NCI-H2081 (cell line): Measurements from ENCODE around the gene SYP.
A peak's percentile ranks its signal among the peaks of the same experiment; 100 is the strongest.

ENCODE experiments used
- DNase-seq, 2 experiments: peaks; one replicate each; lab custom pipeline; 2025; lab: John Stamatoyannopoulos, UW

Gene SYP

DNA sequence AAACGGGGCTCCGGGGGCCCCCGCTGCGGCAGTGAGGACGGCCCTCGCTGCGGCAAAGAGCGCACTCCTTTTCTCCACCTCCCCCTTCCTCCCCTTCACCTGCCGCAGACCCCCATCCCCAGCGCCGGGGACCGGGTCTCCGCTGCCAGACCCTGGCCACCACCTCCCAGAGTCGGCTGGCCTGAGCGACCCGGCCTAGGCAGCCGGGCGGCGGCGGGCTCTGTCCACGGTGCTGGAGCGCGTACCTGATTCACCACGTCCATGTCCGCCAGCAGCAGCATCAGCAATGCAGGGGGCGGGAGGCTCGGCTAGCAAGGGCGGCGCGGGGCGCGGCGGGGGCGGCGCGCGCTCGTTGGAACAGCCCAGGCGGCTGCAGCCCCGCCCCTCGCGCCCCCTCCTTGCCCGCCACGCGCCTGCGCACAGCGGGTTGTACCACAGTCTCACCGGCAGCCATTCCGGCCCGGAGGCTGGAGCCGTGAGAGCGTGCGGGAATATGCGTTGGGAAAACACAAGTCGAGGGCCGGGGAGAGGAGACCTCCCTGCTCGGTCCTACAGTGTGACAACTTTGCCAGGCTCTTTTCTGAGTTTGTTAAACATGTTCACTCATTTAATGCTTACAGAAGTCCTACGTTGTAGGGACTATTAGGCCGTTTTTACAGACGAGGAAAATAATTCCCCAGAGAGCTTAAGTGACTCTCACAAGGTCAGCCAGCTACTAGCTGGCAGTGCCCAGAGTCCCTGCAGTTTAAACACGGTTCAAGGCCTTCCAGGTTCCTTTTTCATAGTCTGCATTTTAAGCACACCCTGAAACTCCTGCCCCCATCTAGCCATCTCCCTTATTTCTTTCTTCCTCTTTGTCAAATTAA lies at the start of gene SYP:
SYP (minus strand) TSS at position 288 of the 866 bp plus-strand sequence; CDS start at position 281, 7 bp downstream.
- DNase-seq, result peak; percentile 82 to 87

DNA sequence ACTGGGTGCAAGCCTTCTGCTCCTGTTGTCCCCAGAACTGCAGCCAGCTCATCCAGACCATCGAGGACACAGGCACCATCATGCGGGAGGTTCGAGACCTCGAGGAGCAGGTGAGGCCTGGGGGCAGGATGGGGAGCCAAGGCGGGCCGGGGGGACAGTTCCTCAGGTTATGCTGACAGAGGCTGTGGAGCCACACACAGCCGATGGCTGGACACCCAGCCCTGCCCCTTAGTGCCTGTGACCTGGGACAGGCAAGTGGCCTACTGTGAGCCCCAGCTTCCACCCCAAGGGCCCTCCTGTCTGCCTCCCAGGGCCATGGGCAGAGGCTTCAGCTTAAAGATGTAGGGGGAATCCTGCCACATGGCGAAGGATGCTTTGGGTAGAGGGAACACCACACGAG lies 49.6 kb upstream of the SYP start:
- no peak for DNase-seq

DNA sequence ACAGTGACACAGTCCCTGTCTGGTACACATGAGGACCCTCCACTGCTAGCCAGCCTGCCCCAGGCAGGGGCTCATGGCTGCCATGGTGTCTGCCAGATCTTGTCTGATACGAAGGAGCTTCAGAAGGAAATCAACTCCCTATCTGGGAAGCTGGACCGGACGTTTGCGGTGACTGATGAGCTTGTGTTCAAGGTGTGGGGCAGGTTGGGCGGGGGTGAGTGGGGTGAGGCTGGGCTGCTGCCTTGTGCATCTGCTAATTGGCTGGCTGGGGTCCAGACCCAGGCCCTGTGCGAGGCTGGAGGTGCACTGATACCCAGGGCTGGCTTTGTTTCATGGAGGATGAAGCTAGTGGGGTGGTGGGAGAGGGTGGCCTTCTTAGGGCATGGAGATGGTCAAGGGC lies 49.1 kb upstream of the SYP start:
- no peak for DNase-seq

DNA sequence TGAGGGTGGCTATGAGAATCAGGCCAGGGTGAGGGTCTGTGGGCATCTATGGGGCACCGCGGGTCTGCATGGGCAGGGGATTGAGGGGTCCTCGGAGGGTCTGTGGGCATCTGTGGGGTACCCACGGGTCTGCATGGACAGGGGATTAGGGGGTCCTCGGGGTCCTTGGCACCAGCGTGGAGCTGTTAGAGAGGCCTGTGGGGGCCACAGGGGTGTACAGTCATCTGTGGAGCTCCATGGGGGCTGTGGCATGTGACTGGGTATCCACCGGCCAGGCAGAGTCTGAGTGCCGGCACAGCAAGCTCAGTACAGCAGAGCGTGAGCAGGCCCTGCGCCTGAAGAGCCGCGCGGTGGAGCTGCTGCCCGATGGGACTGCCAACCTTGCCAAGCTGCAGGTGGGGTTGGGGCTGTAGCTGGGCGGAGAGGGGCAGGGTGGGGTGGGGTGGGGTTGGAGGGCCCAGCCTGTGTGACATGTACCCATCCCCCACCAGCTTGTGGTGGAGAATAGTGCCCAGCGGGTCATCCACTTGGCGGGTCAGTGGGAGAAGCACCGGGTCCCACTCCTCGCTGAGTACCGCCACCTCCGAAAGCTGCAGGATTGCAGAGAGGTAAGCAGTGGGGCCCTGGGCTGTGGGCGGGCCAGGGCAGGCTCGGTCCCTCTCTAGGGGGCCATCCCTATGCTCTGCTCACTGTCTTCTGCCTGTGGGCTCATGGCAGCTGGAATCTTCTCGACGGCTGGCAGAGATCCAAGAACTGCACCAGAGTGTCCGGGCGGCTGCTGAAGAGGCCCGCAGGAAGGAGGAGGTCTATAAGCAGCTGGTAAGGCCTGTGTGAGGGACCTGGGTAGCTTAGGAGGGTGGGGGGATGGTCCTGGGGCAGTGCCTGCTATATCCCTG lies 48.2 kb upstream of the SYP start:
- DNase-seq, result no peak

DNA sequence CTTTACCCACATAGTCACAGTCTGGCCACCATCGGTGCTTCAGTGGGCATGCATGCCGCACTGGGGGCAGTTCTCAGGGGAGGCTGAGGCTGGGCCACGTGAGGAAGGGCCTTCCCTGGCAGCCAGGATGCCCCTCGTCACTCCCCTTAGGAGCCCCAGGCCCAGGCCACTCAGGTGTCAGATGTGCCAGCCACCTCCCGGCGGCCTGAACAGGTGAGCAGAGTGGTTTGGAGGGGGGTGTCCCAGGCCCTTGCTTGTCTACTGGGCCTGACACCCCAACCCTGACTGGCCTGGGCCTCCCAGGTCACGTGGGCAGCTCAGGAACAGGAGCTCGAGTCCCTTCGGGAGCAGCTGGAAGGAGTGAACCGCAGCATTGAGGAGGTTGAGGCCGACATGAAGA lies 47.4 kb upstream of the SYP start:
- no peak for DNase-seq

DNA sequence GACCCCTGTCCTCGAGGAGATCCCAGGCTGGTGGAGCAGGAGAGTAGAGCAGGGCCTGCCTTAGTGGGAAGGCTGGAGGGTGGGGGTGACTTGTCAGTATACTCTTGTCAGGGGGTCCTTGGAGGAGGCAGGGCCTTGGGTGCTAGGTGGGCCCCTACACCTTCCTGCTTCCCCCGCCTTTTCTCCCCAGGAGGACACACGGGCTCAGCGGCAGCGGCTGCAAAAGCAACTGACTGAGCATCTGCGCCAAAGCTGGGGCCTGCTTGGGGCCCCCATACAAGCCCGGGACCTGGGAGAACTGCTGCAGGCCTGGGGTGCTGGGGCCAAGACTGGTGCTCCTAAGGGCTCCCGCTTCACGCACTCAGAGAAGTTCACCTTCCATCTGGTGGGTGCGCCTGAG lies 46.5 kb upstream of the SYP start:
- no peak for DNase-seq

DNA sequence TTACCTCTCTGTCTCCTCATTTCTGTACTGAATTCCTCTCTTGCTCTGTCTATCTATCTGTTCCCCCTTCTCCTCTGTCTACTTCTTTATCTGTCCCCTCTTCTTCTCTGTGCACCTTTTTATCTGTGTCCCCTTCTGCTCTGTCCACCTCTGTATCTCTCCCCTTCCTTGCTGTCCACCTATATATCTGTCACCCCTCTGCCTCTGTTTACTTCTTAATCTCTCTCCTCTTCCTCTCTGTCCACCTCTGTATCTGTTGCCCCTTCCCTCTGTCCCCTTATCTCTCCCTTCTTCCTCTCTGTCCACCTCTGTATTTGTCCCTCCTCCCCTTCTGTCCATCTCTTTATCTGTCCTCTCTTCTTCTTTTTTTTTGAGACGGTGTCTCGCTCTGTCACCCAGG lies 44.2 kb upstream of the SYP start:
- DNase-seq, result no peak

DNA sequence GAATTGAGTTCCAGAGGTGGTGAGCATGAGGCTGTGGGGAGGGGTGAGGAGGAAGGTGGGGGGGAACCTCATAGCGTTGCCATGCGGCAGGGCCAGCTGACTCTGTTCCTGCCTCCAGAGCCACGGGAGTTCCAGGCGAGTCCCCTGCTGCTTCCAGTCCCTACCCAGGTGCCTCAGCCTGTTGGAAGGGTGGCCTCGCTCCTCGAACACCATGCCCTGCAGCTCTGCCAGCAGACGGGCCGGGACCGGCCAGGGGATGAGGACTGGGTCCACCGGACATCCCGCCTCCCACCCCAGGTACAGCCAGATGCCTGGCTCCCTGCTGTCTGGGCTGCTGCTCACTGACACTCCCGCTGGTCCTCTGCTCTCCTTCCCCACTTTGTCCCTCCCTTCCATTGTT lies 43.2 kb upstream of the SYP start:
- no peak for DNase-seq

DNA sequence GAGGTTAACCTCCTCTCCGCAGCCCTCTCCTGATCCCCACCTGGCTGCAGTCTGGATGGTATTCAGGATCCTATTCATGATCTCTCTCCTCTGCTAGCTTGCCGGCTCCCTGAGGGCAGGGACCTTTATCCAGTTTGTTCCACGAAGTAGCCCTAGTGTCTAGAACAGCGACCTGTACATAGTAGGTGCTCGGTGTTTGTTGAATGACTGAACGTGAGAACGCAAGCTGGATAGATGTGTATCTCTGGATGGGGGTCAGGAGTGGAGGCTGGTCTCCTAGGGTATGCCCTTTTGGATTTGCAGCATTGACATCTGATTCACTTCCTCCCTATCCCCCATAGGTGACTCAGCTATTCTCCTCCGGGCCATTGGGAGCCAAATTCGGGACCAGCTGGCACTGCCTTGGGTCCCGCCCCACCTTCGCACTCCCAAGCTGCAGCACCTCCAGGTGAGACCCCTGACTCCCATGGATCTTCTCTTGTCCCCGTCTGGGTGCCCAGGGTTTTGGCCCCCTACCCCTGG lies 42.6 kb upstream of the SYP start:
- no peak for DNase-seq

DNA sequence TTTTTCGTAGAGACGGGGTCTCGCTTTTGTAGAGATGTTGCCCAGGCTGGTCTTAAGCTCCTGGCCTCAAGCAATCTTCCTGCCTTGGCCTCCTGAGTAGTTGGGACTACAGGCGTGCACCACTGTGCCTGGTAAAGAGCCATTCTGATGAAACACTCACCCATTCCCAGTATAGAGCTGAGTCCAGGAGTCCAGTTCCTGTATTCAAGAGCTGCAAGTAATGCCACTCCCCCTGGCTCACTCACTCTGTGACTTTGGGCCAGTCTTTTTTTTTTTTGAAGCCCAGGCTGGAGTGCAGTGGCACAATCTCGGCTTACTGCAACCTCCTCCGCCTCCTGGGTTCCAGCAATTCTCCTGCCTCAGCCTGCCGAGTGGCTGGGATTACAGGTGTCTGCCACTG lies 38.7 kb upstream of the SYP start:
- DNase-seq, result no peak

DNA sequence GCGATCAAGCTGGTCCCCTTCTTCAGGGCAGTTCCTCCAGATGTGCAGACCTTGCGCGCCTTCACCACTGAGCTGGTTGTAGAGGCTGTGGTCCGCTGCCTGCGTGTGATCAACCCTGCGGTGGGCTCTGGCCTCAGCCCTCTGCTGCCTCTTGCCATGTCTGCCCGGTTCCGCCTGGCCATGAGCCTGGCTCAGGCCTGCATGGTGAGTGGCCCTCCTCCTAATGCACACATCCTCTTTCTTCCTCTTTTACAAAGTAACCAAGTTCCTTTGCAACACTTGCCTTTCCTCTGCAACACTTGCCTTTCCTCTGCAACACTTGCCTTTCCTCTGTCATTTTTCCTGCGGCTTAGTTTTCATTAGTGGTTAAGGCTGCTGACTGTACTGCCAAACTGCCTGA lies 37.1 kb upstream of the SYP start:
- DNase-seq, result no peak

DNA sequence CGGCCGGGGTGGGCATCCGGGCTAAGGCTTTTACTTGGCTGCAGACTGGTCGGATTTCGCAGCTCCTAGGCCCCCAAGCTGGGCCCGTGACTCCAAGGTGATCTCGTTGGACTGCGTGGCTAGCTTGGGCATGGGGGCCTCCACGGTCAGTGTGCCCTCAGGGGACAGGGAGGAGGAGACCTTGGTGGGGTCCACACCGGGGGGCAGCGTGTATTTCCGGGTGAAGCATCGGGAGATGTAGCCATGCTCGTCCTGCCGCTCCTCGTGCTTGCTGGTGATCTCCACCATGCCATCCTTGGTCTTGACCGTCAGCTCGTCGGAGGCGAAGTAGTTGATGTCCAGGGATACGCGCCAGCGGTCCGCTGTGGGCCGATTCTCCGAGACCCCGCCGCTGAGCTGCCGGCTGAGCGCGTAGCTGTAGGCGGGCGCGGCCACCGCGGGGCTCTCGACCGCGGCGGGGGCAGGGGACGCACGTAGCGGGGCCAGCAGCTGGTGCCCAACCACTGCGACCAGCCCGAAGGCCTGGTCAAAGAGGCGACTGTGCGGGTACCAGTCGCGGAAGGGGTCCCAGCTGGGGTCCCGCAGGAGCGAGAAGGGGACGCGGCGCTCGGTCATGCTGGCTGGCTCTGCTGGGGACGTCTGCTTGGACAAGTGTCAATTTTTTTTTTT lies 34.0 kb upstream of the SYP start:
- no peak for DNase-seq

DNA sequence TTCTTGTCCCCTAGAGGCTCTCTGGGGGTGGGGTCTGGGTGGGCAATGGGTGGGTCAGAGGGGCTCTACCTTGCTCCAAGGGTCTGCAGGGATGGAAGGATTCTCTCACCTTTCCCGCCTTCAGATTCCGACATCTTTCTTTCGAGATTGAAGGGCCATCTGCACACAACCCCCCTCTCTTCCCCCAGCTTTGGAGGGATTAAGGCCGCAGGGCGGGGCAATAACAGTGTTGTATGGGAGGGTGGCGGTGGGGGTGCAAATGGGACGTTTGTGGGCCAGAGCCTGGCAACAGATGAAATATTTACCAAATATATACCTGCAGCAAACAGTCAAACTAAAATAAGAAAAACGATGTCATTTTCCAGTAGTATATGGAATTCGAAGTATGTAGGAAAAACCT lies 33.2 kb upstream of the SYP start, which contains the start of gene CACNA1F:
CACNA1F (minus strand) TSS at position 165 of the 400 bp plus-strand sequence; CDS start at position 134, 31 bp downstream.
- no peak for DNase-seq

DNA sequence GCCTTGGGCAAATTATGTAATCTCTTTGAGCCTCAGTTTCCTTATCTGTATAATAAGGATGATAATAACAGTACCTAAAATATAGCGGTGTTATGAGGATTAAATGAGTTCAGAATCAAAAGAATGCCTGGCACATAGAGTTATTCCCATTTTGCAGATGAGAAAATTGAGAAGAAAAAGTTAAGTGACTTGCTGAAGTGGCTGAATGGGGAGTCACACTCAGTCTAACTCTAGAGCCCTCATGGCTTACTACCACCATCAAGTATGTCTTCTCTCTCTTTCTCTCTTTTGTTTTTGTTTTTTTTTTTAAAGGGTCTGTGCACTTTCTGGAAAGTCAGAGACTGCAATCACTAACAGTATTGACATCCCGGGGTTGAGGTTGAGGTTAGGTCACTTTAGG lies 32.5 kb upstream of the SYP start:
- DNase-seq, result no peak

DNA sequence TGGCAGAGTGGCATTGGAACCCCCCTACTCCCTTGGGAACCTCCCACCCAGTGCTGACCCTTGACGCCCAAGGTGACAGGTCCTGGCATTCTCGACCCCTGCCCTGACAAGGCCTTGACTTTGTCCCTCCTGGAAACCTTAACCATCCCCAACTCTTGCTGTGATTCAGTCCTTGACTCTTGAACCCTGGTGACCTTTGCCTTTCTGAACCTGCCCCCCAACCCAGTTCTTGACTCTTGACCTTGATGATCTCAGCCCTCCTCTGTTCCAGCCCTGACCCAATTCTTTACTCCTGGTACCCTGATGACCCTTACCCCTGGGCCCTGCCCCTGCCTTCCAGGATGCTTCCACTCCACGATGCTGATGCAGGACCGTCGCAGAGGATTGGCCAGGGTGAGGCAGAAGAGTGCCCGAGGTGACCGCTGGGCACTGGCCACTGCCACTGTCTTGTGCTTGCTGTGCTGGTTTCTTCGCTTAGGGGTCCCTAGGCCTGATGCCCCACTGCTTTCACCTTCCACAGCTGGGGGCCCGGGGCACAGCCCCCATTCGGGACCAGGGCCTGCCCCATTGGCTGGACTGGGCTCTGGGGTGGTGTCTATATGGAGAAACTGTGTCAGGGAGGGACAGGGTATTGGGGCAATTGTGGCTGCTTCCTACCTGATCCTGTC lies 31.5 kb upstream of the SYP start:
- DNase-seq, result no peak

DNA sequence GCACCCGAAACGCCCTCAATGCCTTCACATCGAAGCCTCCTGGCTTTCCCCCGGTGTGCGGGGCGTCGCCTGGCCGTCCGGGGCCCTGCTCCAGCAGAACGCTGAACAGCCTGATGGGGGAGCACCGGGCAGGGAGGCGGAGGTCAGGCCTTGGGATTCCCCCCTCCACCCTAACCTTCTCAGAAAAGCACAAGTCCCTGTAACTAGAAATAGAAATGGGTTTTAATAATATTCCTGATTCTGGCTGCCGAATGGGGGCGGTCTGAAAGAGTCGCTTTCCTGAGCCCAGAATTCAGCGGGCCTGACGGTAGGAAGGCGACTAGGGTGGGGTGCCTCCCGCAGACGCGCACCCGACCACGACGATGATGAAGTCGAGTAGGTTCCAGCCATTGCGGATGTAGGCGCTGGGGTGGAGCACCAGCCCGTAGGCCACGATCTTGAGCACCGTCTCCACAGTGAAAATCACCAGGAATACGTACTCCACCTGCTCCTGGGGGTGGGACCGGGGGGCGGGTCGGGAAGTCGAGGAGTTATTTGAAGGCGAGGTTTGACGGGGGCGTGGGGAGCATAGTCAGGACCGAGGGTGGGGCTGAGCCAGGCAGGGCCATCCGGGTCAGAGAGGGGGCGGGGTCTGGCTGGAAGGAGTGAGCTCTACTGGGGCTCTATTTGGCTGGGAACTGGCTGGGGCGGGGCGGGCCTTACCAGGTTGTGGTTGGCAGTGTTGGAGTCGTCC lies 30.7 kb upstream of the SYP start:
- DNase-seq, result no peak

DNA sequence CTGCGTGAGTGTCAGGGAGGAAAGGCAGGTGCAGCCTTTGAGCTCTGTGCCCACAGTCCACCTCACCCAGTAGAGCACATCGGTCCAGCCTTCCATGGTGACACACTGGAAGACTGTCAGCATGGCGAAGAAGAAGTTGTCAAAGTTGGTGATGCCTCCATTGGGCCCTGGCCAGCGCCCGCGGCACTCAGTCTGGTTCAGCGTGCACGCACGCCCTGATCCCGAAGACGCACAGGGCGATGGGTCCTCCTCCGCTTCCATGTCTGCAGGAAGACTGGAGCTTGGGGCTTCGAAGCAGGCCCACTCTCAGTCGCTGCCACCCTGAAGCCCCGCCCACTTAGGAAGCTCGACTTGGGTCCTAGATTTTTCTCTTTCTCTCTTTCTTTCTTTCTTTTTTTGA lies 28.2 kb upstream of the SYP start:
- no peak for DNase-seq

DNA sequence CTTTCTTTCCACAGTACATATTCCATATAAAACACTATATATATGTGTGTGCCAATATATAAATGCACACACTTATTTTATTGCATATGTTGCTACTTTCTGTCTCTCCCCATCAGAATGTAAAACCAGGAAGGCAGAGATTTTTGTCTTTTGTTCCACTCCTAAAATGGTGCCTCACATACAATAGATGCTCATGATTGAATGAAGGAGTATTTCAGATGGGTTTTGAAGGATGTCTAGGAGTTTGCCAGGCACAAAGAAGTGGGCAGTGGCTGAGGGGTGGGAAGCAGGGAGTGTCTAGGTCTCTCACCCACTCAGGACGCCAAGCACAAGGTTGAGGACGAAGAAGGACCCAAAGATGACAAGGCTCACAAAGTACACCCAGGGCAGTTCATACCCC lies 27.7 kb upstream of the SYP start:
- no peak for DNase-seq

DNA sequence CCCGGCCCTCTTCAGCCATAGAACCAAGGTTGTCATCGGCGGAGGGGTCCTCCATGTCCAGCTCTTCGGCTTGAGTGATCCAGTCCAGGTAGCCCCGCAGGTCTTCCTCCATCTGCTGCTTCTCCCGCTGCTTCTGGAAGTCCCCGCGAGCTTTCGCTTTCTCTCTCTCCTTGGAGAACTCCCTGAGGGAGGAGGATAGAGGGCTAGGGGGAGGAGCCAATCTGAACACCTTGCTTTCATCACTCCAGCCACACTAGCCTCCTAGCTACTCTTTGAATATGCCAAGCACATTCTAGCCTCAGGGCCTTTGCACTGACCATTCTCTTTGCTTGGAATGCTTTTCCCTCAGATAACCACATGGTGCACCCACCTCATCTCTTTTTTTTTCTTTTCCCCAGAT lies 27.0 kb upstream of the SYP start:
- no peak for DNase-seq

DNA sequence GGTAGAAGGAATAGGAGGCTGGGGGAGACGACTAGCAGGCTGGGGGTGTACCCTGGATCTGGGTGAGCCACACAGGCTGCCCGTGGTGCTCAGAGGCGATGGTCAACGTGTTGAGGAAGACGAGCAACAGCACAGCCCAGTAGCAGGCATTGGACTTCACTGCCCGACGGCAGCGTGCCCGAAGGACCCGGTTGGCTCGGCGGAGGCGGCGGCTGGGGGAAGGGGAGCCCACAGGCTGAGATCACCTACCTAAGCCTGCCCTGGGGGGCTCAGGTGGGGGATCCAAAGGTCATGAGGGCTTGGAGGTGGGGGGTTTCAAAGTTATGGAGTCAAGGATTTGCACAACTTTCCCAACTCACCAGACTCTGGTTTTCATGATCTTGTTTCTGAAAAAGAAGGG lies 25.9 kb upstream of the SYP start:
- DNase-seq, result no peak

DNA sequence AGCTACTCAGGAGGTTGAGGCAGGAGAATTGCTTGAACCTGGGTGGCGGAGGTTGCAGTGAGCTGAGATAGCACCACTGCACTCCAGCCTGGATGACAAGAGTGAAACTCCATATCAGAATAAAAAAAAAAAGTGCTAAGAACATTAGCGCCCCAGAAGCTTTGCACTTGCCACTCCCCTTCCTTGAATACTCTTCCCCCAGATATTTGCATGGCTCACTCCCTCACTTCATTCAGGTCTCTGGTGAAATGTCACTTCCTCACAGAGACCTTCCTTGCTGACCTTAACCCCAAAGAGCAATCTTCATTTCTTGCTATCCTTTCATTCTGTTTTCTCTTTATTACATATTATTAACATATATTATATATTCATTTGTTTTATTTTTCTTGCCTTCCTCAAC lies 21.9 kb upstream of the SYP start:
- no peak for DNase-seq
